Stimulated activated CD4-positive, alpha-beta T cell treated with anti-CD3 and anti-CD28 coated beads, Interleukin-2, amount 100 ng/mL, for 24 hours (primary cell): Measurements from ENCODE around the gene COL4A3.

ENCODE experiments used
- DNase-seq, 2 donors: peaks; one replicate each; pipeline ENCODE4 v3.0.0-alpha.2; 2020

The COL4A3 gene

GRCh38 chr2:227348324-227348723, 183.9 kb downstream of the COL4A3 start:
- DNase-seq, result no peak

- DNase-seq, result no peak
Measured at GRCh38 chr2:227349989-227350612, 185.7 kb downstream of the COL4A3 start.

- DNase-seq, result no peak
Measured at GRCh38 chr2:227351639-227352038, 187.2 kb downstream of the COL4A3 start.

- DNase-seq, result no peak
Measured at GRCh38 chr2:227360351-227360750, 195.9 kb downstream of the COL4A3 start.

GRCh38 chr2:227363756-227364155, 199.3 kb downstream of the COL4A3 start:
- no peak for DNase-seq
